K562 (cell line): Measurements from ENCODE around the gene COL4A2.

ENCODE experiments used
- FOXK2 ChIP-seq, 2 experiments: fragments of 450-650 bp; IDR thresholded peaks in 1 of 2; conservative IDR thresholded peaks in 1 of 2; 2 replicates each; pipeline ENCODE4 v1.6.1; 2016; ENCODE audit warnings: low read depth in 2 of 2, mild to moderate bottlenecking in 1 of 2
- MTA3 ChIP-seq: fragments of 450-650 bp; formaldehyde crosslinking; IDR thresholded peaks from 2 replicates; pipeline ENCODE4 v1.6.1; 2017; ENCODE audit warnings: mild to moderate bottlenecking, borderline replicate concordance
- POU5F1 ChIP-seq: fragments of 150-350 bp; IDR thresholded peaks from 2 replicates; pipeline ENCODE4 v1.6.1; 2014; ENCODE audit warnings: borderline replicate concordance, low read length, low read depth, mild to moderate bottlenecking; ENCODE audit not compliant: partially characterized antibody
- PYGO2 ChIP-seq: fragments of 450-650 bp; IDR thresholded peaks from 2 replicates; pipeline ENCODE4 v1.6.1; 2016; ENCODE audit warnings: mild to moderate bottlenecking, missing genetic modification characterization, moderate library complexity, missing compliant biosample characterization
- SMAD1 ChIP-seq: fragments of 150-350 bp; IDR thresholded peaks from 2 replicates; pipeline ENCODE4 v1.6.1; 2014; ENCODE audit warnings: low read length, low read depth; ENCODE audit not compliant: partially characterized antibody
- SMC3 ChIP-seq: conservative IDR thresholded peaks from 2 replicates; pipeline ENCODE4 v1.6.1; 2011; ENCODE audit warnings: low read depth, low read length, improper control_type of control experiment; ENCODE audit not compliant: insufficient read depth
- SRSF1 ChIP-seq: fragments of 200-400 bp; formaldehyde crosslinking; IDR thresholded peaks from 2 replicates; pipeline ENCODE4 v1.6.1; 2017; ENCODE audit warnings: mild to moderate bottlenecking, low read depth, low read length, moderate library complexity
- ZSCAN29 ChIP-seq: fragments of 450-650 bp; IDR thresholded peaks from 2 replicates; pipeline ENCODE4 v1.6.1; 2017
- TF ChIP-seq, protein P1 (sequence below), 3 experiments: IDR thresholded peaks in 2 of 3; conservative IDR thresholded peaks in 1 of 3; 2 replicates each; pipeline ENCODE4 v1.5.1; 2011 to 2012; ENCODE audit warnings: low read length in 3 of 3, mild to moderate bottlenecking in 3 of 3, control low read depth in 2 of 3, improper control_type of control experiment in 1 of 3, inconsistent platforms in 1 of 3, low read depth in 1 of 3, mixed read lengths in 1 of 3, moderate library complexity in 1 of 3; ENCODE audit not compliant: insufficient read depth in 2 of 3
- TF ChIP-seq, protein P2 (sequence below), 2 experiments: fragments of 450-650 bp; formaldehyde crosslinking in 1 of 2; IDR thresholded peaks; 2 replicates each; pipeline versions ENCODE4 v1.4.0 to v1.6.1; 2014 to 2020; ENCODE audit warnings: mild to moderate bottlenecking in 2 of 2, borderline replicate concordance in 1 of 2, low read depth in 1 of 2

- TF ChIP-seq SMAD1 (no peak), SRSF1 (no peak), ZSCAN29 (no peak), SMC3 (no peak), PYGO2 (tag) (no peak), POU5F1 (no peak), FOXK2 (conservative IDR thresholded peaks at IDR 0.05 in 1 of 2, IDR thresholded peaks at IDR 0.05 in 1 of 2; ENCODE audit: low read depth in 2 of 2) (no peak), MTA3 (no peak)
- TF ChIP-seq, protein P1, sequence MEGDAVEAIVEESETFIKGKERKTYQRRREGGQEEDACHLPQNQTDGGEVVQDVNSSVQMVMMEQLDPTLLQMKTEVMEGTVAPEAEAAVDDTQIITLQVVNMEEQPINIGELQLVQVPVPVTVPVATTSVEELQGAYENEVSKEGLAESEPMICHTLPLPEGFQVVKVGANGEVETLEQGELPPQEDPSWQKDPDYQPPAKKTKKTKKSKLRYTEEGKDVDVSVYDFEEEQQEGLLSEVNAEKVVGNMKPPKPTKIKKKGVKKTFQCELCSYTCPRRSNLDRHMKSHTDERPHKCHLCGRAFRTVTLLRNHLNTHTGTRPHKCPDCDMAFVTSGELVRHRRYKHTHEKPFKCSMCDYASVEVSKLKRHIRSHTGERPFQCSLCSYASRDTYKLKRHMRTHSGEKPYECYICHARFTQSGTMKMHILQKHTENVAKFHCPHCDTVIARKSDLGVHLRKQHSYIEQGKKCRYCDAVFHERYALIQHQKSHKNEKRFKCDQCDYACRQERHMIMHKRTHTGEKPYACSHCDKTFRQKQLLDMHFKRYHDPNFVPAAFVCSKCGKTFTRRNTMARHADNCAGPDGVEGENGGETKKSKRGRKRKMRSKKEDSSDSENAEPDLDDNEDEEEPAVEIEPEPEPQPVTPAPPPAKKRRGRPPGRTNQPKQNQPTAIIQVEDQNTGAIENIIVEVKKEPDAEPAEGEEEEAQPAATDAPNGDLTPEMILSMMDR (IDR thresholded peaks at IDR 0.05 in 2 of 3, conservative IDR thresholded peaks at IDR 0.05 in 1 of 3; ENCODE audit: insufficient read depth in 2 of 3, low read depth in 1 of 3, low read length in 3 of 3) = no peak
- TF ChIP-seq, protein P2, sequence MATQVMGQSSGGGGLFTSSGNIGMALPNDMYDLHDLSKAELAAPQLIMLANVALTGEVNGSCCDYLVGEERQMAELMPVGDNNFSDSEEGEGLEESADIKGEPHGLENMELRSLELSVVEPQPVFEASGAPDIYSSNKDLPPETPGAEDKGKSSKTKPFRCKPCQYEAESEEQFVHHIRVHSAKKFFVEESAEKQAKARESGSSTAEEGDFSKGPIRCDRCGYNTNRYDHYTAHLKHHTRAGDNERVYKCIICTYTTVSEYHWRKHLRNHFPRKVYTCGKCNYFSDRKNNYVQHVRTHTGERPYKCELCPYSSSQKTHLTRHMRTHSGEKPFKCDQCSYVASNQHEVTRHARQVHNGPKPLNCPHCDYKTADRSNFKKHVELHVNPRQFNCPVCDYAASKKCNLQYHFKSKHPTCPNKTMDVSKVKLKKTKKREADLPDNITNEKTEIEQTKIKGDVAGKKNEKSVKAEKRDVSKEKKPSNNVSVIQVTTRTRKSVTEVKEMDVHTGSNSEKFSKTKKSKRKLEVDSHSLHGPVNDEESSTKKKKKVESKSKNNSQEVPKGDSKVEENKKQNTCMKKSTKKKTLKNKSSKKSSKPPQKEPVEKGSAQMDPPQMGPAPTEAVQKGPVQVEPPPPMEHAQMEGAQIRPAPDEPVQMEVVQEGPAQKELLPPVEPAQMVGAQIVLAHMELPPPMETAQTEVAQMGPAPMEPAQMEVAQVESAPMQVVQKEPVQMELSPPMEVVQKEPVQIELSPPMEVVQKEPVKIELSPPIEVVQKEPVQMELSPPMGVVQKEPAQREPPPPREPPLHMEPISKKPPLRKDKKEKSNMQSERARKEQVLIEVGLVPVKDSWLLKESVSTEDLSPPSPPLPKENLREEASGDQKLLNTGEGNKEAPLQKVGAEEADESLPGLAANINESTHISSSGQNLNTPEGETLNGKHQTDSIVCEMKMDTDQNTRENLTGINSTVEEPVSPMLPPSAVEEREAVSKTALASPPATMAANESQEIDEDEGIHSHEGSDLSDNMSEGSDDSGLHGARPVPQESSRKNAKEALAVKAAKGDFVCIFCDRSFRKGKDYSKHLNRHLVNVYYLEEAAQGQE (IDR thresholded peaks at IDR 0.05; ENCODE audit: borderline replicate concordance) = no peak
- TF ChIP-seq, protein P2 (CRISPR knock-in tag; IDR thresholded peaks at IDR 0.05; ENCODE audit: low read depth) = no peak
These were observed 221.3 kb downstream of the COL4A2 start for GRCh38 chr13:110528371-110528770.
